Fibroblast of the conjunctiva (primary cell): ENCODE measurements around the gene GPSM1.
"Not testable (repeated sequence)": the region's sequence is repeated elsewhere in the genome, so short reads cannot be mapped to it uniquely, and the experiment has no call there.

Source experiments
- DNase-seq: peaks from one replicate; pipeline ENCODE4 v3.0.0-alpha.2; 2010; ENCODE audit warnings: low read depth

Gene GPSM1

GRCh38 chr9:136318111-136318775 is 9.1 kb upstream of the GPSM1 start:
- no peak for DNase-seq

GRCh38 chr9:136318776-136319241 is 8.5 kb upstream of the GPSM1 start:
- DNase-seq, result no peak

DNA sequence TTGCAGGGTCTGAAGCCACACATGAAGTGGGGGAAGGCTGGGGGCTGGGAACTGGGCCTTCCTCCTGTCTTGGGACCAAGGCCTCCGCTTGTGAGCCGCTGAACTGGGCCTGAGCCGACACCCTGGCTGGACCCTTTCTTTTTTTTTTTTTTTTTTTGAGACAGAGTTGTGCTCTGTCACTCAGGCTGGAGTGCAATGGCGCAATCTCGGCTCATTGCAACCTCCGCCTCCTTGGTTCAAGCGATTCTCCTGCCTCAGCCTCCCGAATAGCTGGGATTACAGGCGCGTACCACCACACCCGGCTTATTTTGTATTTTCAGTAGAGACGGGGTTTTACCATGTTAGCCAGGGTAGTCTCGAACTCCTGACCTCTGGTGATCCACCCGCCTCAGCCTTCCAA is 8.1 kb upstream of the GPSM1 start:
- not testable (repeated sequence) for DNase-seq

GRCh38 chr9:136319955-136320354 is 7.4 kb upstream of the GPSM1 start:
- DNase-seq, result not testable (repeated sequence)

DNA sequence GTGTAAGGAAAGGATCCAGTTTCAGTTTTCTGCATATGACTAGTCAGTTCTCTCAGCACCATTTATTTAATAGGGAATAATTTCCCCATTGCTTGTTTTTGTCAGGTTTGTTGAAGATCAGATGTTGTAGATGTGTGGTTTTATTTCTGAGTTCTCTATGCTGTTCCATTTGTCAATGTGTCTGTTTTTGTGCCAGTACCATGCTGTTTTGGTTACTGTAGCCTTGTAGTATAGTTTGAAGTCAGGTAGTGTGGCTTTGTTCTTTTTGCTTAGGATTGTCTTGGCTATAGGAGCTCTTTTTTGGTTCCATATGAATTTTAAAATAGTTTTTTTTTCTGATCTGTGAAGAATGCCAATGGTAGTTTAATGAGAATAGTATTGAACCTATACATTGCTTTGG is 6.4 kb upstream of the GPSM1 start:
- DNase-seq, result not testable (repeated sequence)

DNA sequence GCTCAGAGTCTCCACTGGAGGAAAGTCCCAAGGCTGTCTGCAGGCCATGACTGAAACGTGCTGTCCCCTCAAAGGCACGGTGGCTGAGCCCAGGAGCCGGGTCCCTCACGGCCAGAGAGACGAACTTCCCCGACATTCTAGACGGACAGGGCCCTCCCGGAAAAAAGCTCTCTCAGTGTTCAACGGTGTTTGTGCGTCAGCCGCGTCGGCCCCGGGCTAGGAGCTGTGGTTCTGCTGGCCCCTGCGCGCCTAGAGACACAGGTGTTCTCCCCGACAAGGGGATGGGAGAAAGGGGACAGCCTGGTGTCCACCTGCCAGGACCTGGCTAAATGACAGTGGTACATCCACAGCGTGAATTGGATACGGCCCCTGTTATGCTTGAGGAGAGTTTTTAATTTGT is 5.8 kb upstream of the GPSM1 start:
- no peak for DNase-seq

- no peak for DNase-seq
Measured at GRCh38 chr9:136322756-136323330, 4.5 kb upstream of the GPSM1 start.

DNA sequence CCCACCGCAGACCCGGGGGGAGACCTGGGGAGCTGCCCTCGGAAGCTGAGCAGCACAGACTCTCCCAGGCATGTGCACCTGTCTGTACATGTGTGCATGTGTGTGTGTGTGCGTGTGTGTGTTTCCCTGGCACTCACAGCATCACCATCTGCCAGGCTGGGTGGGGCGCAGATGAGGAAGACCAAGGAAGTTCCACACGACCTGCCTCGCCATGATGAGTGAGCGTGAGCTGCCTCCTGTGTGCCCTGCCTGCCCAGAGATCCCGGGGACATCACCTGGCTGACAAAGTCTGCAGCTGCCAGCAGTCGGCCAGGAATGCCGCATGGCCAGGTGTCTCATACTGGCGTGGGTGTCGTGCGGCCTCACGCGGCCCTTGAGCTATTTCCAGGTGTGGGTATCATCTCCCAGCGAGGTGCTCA is 4.0 kb upstream of the GPSM1 start:
- no peak for DNase-seq

DNA sequence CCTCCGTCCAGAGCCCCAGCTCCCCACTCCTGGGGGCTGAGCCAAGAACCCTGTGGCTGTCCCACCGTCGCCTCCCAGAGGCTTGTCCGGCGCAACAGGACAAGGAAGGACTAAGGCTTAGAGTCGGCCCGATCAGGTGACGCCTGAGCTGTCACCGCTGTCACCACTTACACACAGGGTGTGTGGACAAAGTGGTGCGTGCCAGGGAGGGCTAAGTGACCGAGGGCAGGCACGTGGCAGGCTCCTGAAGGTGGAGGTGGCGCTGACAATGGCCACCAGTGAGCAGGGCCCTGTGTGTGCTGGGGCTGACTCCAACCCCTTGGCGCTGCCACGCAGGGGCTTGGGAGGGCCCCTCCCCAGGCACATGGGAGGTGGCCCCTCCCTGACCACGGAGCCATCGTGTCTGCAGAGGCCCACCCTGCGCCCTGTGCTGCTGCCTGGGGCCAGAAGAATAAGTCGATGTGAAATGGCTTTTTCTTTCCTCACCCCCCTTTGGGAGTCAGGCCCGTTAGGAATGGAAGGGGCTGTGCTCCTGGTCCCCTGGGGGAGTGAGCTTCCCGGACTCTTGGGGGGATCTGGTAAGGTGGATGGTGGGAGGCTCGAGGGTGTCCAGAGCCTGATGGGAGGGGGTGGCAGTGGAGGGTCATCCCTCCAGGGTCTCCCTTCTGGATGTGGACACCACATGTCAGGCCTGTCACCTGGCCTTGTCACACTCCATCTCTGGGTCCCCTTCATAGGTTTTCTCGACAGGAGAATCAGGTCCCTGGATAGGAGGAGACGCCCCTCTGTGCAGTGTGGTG is 2.6 kb upstream of the GPSM1 start:
- no peak for DNase-seq

GRCh38 chr9:136325358-136325757 is 2.0 kb upstream of the GPSM1 start:
- no peak for DNase-seq

DNA sequence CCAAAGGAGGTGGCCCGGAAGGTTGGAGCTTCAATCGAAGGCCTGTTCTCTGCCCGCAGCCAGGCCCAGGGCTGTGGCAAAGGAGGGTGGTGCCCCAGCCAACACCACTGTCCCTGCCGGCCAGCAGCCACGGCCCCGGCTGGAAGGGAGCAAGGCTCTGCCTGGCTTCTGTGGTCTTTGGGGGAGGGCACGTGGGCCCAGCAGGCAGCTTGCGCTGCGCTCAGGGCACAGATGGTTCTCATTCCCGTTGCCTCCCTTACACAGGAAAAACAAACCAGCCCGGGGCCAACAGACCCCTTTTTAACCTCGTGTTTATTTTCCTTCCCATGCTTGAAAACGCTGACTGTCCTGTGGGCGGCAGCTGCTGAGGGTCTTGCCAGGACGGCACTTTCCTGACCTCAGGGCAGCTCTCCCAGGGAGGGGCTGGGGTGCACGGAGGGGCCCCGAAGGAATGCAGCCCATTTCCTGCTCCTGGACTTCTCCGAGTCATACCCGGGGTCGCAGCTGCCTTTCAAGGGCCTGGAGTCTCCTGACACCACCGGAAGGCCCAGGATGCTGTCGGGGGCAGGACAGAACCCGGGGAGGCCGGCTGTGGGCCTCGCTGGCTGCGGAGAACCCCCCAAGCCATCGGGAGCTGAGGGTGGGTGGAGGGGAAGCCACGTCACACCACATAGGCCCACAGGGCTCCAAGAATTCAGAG is 1.1 kb upstream of the GPSM1 start:
- peak; percentile 86 for DNase-seq

- no peak for DNase-seq
Measured at GRCh38 chr9:136326761-136327303, 507 bp upstream of the GPSM1 start.

- DNase-seq, result no peak
Measured at GRCh38 chr9:136328011-136328621, 777 bp downstream of the GPSM1 start.

- DNase-seq, result peak; percentile 45
Measured at GRCh38 chr9:136328622-136329041, 1.3 kb downstream of the GPSM1 start.

GRCh38 chr9:136329211-136329627 is 1.9 kb downstream of the GPSM1 start:
- DNase-seq, result no peak

GRCh38 chr9:136329636-136330405 is 2.5 kb downstream of the GPSM1 start:
- DNase-seq, result no peak

DNA sequence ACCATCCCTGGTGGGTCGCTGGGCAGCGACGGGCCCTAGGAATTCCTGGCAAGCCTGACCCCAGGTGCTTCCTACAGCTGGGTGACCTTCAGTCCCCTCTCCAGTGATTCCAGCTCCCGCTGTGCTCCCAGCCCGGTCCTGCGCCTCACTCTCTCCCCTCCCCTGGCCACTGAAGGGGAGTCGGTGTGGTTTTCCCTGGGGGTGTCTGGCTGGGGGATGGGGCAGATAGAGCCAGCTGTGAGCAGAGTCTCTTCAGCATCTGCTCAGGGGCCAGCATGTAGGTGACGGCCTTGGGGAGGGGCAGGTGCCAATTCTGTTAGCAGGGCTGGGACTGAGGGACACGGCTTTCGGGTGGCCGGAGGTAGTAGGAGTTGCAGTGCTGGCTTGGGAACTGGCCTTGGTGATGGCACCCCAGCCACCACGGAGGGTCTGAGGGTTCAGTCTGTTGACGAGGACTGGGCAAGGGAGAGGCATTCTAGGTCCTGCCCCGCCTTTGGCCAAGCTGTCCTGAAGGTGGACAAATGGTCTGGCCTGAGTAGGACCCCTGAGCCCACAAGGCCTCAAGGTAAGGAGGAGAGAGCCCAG is 3.2 kb downstream of the GPSM1 start:
- no peak for DNase-seq

DNA sequence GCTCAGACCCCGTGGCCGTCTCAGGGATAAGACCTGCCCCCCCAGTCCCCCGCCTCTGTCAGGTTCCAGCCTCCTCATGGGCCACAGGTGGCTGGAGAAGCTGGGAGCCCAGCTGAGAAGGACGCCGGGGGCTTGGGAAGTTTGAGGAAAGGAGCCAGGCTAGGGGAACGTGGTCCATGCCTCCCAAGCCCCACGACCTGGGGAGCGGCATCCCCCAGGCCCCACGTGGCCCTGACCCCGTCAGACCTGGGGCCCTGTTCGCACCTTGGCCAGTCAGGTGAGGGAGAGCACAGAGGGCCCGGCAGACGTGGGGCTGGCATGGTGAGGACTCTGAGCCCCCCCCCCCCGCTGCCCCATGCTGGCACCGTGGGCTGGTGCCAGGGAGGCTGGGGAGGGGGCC is 3.7 kb downstream of the GPSM1 start:
- DNase-seq, result no peak

DNA sequence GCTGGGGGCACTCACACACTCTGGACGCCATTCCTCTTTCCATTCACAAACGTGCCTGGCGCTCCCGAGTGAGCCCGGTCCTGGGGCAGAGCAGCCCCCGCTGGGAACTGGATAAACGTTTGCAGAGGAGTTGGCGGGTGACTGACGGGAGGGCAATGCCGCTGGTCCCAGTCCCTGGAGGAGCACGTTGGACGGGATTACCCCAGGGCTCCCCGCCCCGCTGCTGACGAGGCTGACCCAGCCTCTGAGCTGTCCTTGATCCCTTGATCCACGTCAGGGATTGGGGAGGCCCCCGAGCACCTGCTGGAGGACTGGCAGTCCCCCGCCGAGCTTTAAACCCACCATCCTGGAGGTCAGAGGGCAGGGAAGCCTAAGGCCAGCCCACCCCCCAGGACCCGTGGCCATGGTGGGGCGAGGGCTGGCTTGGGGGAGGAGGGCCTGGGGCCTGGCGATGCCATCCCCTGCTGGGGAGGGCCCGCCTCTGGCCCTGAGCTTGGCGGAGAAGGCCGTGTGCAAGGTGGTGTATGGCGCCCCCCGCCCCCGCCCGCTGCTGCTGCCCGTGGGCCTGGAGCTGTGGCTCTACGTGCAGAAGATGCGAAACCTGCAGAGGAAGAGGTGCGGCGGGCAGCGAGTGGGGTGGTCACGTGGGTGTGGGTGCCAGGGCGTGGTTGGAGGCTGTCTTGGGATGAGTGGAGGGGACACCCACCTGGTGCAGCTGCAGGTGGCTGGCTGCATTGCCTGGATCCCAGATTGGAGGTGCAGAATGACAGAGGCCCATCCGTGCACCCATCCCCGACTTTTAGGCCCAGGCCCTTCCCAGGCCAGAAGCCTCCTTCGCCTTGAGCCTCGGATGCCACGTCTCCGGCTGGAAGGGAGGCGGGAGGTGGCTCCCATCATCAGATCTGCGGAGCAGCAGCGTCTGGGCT is 4.5 kb downstream of the GPSM1 start:
- no peak for DNase-seq
